Esophagus squamous epithelium (tissue), 5 donors: ENCODE results near the gene RNF181. TPM values are rescaled to one million over a fixed set of nuclear protein-coding genes. Genes with fewer than 3 reads are reported as not detected.

Source experiments
- DNase-seq: peaks from one replicate; lab custom pipeline; 2025; lab: John Stamatoyannopoulos, UW
- H3K27ac ChIP-seq, 4 donors: fragments of 200-600 bp; sonication (generic); one replicate each; pipeline ENCODE4 v1.5.1; 2016 to 2019; ENCODE audit warnings: mild to moderate bottlenecking in 1 of 4
- H3K27me3 ChIP-seq, 4 donors: fragments of 200-600 bp; sonication (generic); 1 replicate in 3 of 4; 2 replicates in 1 of 4; pipeline versions ENCODE4 v1.5.1 to v1.6.0; 2017 to 2021; ENCODE audit warnings: antibody characterized with exemption in 1 of 4
- H3K36me3 ChIP-seq, 3 donors: fragments of 200-600 bp; sonication (generic); one replicate each; pipeline ENCODE4 v1.5.1; 2016 to 2019
- H3K4me1 ChIP-seq, 3 donors: fragments of 200-600 bp; sonication (generic); one replicate each; pipeline ENCODE4 v1.5.1; 2017 to 2019
- H3K4me3 ChIP-seq, 4 donors: fragments of 200-600 bp; sonication (generic); 1 replicate in 3 of 4; 2 replicates in 1 of 4; pipeline ENCODE4 v1.5.1; 2016 to 2019; ENCODE audit warnings: mild to moderate bottlenecking in 2 of 4, moderate library complexity in 1 of 4
- H3K9me3 ChIP-seq, 3 donors: fragments of 200-600 bp; sonication (generic); one replicate each; pipeline ENCODE4 v1.5.1; 2016 to 2019
- CTCF ChIP-seq, 6 experiments: fragments of 450-650 bp in 4 of 6; fragments of 200-600 bp in 2 of 6; sonication (generic) in 2 of 6; IDR thresholded peaks; one replicate each; pipeline ENCODE4 v1.5.1; 2016 to 2019; ENCODE audit warnings: antibody characterized with exemption in 6 of 6, mild to moderate bottlenecking in 4 of 6, moderate library complexity in 4 of 6
- POLR2A ChIP-seq, 4 donors: fragments of 450-650 bp; IDR thresholded peaks; one replicate each; pipeline ENCODE4 v1.6.1; 2017; ENCODE audit warnings: antibody characterized with exemption in 4 of 4, mild to moderate bottlenecking in 4 of 4, moderate library complexity in 3 of 4
- WGBS, 2 donors: methylation state at CpG; one replicate each; pipeline ENCODE4 v1.1.5; 2018; 5-methylcytosine and 5-hydroxymethylcytosine counted together
- intact Hi-C: fragments of 100-400 bp; cut with DNase I; formaldehyde crosslinking; loops from one replicate; pipeline ENCODE4 v1.15.0; 2022
- total RNA-seq, 4 donors: library from RNA; depleted of rRNA; stranded (reverse); fragments of >200 nt; gene quantifications; one replicate each; pipeline ENCODE4 v1.1.0, GENCODE V29; 2016
- donor health status: DM: yes; HTN: yes; CAD: no.

RNF181 gene
- total RNA-seq, 4 donors from 2014 or later, result 88.3 to 128 (median 115) TPM

- Histone ChIP-seq H3K4me1 (peaks cover 12 to 41% (median 19%) of the 10 kb centered on the region in 3 donors), H3K4me3 (no peak overlapping the region), H3K27me3 (no peaks in the 10 kb centered on the region), H3K27ac (no peak overlapping the region), H3K36me3 (peaks cover 17 to 61% (median 25%) of the 10 kb centered on the region in 3 donors), H3K9me3 (no peaks in the 10 kb centered on the region)
- no peak for DNase-seq
- 73 to 77% methylated on average over 6 of the region's 6 CpGs for WGBS, 2 donors
- intact Hi-C loops, result no loop called here
- no peak for TF ChIP-seq POLR2A (IDR thresholded peaks at IDR 0.05)
- no peak for TF ChIP-seq CTCF (IDR thresholded peaks at IDR 0.05)
These were observed 24.1 kb downstream of the RNF181 start for GRCh38 chr2:85619617-85620016.

GRCh38 chr2:85621338-85621737 is 25.8 kb downstream of the RNF181 start:
- no peak overlapping the region for H3K27ac ChIP-seq
- no peaks in the 10 kb centered on the region for H3K9me3 ChIP-seq
- 89% methylated on average over 1 of the region's 1 CpG for WGBS, 2 donors
- DNase-seq, result no peak
- peaks cover 7 to 35% (median 16%) of the 10 kb centered on the region in 3 donors for H3K4me1 ChIP-seq
- intact Hi-C loops, result no loop called here
- H3K4me3 ChIP-seq, result no peak overlapping the region
- TF ChIP-seq POLR2A (IDR thresholded peaks at IDR 0.05) (no peak), CTCF (IDR thresholded peaks at IDR 0.05) (no peak)
- no peaks in the 10 kb centered on the region for H3K27me3 ChIP-seq
- H3K36me3 ChIP-seq, result peaks cover 20 to 79% (median 42%) of the 10 kb centered on the region in 3 donors

GRCh38 chr2:85623991-85624390 is 28.4 kb downstream of the RNF181 start:
- intact Hi-C loops, result no loop called here
- no peaks in the 10 kb centered on the region for H3K27me3 ChIP-seq
- no peak overlapping the region for H3K27ac ChIP-seq
- no peaks in the 10 kb centered on the region for H3K9me3 ChIP-seq
- DNase-seq, result no peak
- TF ChIP-seq POLR2A (IDR thresholded peaks at IDR 0.05) (no peak), CTCF (IDR thresholded peaks at IDR 0.05) (no peak)
- peaks cover 0 to 9% (median 0%) of the 10 kb centered on the region in 3 donors for H3K4me1 ChIP-seq
- peaks cover 33 to 100% (median 65%) of the 10 kb centered on the region in 3 donors for H3K36me3 ChIP-seq
- no peak overlapping the region for H3K4me3 ChIP-seq
- 94 to 95% methylated on average over 5 of the region's 5 CpGs for WGBS, 2 donors

- no peak for DNase-seq
- H3K27ac ChIP-seq, result no peak overlapping the region
- intact Hi-C loops, result no loop called here
- no peak overlapping the region for H3K4me3 ChIP-seq
- peaks cover 28 to 100% (median 79%) of the 10 kb centered on the region in 3 donors for H3K36me3 ChIP-seq
- TF ChIP-seq CTCF (IDR thresholded peaks at IDR 0.05) (no peak), POLR2A (IDR thresholded peaks at IDR 0.05) (no peak)
- WGBS, 2 donors, result 49 to 53% methylated on average over 2 of the region's 2 CpGs
- H3K9me3 ChIP-seq, result no peaks in the 10 kb centered on the region
- H3K4me1 ChIP-seq, result no peaks in the 10 kb centered on the region
- H3K27me3 ChIP-seq, result no peaks in the 10 kb centered on the region
These were observed 33.1 kb downstream of the RNF181 start for GRCh38 chr2:85628658-85629057.

GRCh38 chr2:85631316-85631715 is 35.8 kb downstream of the RNF181 start:
- intact Hi-C loops, result no loop called here

More at GRCh38 chr2:85631316-85631715, 35.8 kb downstream of the RNF181 start:
- Histone ChIP-seq H3K4me1 (no peaks in the 10 kb centered on the region), H3K27me3 (no peaks in the 10 kb centered on the region), H3K4me3 (no peak overlapping the region), H3K27ac (no peak overlapping the region), H3K9me3 (no peaks in the 10 kb centered on the region), H3K36me3 (peaks cover 21 to 100% (median 66%) of the 10 kb centered on the region in 3 donors)
- no peak for TF ChIP-seq CTCF (IDR thresholded peaks at IDR 0.05)
- no peak for TF ChIP-seq POLR2A (IDR thresholded peaks at IDR 0.05)
- no peak for DNase-seq
- WGBS, 2 donors, result 95 to 96% methylated on average over 3 of the region's 3 CpGs
